NCI-H226 (cell line): Measurements from ENCODE around the gene MEX3D.
"Not testable (repeated sequence)": the region's sequence is repeated elsewhere in the genome, so short reads cannot be mapped to it uniquely, and the experiment has no call there.

Experiments used
- DNase-seq: peaks from one replicate; pipeline ENCODE4 v3.0.0-alpha.2; 2015

MEX3D gene

DNA sequence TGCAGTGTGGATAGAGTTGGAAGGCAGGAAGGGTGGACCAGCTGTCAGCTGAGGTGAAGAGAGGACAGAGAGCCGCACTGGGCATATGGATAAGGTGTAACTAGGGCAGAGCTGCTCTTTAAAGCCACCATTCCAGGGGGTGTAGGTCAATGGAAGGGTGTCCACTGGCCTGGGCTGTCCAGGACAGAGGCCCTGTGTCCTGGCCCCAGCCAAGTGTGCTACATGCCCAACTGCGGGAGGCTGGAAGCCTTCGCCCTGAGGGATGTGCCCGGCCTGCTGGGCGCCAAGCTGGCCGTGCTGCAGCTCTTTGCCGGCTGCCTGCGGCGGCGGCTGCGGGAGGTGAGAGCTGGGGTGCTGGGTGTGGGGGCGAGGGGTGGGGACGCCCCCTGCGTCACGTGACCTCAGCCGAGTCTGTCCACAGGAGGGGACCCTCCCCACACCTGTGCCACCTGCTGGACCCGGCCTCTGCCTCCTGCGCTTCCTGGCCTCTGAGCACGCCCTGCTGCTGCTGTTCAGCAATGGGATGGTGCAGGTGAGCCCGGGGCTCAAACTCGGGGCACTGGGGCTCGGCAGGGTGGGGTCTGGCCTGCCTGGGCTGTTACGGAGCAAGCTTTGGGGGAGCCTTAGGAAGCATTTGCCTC is 34.5 kb downstream of the MEX3D start:
- DNase-seq = no peak

DNA sequence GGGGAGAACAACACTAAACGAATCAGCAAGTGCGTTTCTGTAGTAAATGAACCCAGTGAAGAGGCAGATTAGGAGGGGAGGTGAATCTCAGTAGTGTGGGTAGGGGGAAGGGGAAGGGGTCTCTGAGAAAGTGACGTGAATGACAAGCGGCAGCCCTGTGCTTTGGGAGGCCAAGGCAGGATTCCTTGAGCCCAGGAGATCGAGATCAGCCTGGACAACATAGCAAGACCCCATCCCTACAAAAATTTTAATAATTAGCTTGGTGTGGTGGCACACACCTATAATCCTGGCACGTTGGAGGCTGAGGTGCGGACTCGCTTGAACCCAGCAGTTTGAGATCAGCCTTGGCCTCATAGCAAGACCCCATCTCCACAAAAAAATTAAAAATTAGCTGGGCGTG is 36.1 kb downstream of the MEX3D start:
- no peak for DNase-seq

DNA sequence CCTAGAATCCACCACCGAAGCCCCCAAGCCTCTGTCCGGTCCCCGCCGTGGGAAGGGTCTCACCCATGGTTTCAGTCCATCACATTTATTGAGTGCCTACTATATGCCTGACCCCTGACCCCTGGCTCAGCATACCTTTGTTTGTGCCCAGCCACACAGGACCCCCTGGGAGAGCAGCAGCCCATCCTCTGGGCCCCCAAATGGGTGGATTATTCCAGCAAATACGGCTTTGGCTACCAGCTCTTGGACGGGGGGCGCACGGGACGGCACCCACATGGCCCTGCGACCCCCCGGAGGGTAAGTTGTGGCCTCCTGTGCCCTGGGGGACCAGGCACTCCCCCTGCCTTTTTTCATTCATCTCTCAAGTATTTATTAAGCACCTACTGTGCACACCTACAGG is 36.5 kb downstream of the MEX3D start:
- no peak for DNase-seq

DNA sequence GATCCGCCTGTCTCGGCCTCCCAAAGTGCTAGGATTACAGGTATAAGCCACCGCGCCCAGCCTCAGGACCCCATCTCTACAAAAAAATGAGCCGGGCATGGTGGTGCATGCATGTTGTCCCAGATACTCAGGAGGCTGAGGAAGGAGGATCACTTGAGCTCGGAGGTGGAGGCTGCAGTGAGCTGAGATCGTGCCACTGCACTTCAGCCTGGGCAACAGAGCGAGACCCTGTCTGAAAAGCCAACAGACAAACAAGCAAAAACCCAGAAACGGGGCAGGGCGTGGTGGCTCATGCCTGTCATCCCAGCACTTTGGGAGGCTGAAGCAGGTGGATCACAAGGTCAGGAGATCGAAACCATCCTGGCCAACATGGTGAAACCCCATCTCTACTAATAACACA is 37.3 kb downstream of the MEX3D start:
- not testable (repeated sequence) for DNase-seq

DNA sequence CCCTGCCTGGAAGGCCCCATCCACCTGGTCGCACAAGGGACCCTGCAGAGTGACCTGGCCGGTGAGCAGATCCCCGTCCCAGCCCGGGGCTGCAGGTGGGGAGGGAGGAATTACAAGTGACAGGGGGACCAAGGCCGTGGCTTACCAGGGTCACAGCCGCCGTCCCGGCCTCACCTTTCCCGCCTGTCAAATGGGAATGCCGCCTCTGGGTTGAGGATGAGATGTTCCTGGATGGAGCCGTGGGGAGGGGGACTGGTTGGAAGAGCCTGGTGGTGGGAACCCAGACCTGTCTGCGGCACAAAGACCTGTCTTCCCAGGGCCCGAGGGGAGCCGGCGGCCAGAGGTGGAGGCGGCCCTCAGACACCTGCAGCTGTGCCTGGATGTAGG is 38.7 kb downstream of the MEX3D start:
- no peak for DNase-seq

DNA sequence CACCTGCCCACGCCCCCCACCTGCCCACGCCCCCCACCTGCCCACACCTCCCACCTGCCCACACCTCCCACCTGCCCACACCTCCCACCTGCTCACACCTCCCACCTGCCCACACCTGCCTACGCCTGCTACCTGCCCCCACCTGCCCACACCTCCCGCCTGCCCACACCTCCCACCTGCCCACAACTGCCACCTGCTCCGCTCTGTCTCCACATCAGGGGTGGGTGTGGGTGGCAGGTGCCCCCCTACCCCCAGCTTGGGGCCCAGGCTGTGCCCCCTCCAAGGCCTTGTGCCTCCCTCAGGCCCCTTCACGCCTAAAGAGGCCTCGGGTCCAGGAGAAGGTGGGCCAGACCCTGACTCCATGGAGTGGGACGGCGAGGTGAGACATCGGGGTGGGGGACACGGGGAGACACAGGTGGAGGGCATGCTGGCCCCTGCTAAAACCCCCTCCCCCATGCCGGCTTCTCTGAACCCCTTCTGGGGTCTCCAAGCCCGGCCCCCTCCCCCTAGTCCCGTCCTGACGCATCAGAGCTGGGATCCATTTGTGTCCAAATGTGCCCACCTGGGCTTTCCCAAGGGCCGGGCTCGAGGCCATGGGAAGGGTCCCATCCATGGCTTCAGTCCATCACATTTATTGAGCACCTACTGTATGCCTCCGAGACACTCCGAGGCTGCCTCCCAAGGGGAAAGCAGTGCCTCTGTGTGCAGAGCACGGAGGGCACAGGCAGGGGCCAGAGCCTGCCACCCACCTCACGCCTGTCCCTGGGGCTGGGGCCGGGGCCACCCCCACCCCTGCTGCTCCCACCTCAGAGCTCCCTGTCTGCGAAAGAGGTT is 39.3 kb downstream of the MEX3D start:
- no peak for DNase-seq

DNA sequence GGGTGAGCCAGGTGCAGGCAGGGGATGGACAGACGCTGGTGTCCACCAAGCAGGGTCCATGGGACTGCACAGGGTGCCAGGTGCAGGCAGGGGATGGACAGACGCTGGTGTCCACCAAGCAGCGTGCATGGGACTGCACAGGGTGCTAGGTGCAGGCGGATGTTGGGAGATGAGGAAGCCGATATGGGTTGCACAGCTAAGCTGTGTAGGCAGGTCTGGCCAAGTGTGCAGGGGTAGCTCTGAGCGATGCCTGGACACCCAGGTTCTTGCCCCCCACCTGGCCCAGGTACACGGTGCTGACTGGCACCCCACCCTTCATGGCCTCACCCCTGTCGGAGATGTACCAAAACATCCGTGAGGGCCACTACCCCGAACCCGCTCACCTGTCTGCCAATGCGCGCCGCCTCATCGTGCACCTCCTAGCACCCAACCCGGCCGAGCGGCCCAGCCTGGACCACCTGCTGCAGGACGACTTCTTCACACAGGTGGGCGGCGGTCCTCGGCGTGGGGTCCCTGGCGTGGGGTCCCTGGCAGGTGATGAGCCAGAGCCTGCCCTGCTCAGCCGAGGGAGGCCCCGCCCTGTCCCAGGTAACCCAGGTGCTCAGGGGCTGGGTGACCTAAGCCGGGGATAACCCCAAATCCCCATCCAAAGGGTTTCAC is 40.3 kb downstream of the MEX3D start:
- no peak for DNase-seq

DNA sequence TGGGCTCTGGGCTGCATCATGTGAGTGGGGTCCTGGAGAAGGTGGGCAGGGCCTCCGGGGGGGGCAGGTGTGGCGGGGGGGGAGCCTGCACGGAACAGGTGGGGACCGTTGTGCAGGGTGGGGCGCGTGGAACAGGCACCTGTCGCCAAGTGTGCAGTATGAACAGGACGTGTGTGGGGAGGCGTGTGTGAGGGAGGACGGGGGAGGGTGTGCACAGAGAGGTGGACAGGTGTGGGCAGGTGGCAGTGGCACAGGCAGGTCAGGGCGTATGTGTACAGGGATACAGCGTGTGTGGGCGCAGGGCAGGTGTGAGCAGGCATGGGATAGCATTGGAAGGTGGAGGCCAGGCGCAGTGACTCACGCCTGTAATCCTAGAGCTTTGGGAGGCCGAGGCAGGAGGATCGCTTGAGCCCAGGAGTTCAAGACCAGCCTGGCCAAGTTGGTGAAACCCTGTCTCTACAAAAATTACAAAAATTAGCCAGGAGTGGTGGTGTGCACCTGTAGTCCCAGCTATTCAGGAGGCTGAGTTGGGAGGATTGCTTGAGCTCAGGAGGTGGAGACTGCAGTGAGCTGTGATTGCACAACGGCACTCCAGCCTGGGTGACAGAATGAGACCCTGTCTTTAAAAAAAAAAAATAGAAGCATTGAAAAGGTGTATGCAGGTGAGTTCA is 41.0 kb downstream of the MEX3D start:
- DNase-seq = no peak

DNA sequence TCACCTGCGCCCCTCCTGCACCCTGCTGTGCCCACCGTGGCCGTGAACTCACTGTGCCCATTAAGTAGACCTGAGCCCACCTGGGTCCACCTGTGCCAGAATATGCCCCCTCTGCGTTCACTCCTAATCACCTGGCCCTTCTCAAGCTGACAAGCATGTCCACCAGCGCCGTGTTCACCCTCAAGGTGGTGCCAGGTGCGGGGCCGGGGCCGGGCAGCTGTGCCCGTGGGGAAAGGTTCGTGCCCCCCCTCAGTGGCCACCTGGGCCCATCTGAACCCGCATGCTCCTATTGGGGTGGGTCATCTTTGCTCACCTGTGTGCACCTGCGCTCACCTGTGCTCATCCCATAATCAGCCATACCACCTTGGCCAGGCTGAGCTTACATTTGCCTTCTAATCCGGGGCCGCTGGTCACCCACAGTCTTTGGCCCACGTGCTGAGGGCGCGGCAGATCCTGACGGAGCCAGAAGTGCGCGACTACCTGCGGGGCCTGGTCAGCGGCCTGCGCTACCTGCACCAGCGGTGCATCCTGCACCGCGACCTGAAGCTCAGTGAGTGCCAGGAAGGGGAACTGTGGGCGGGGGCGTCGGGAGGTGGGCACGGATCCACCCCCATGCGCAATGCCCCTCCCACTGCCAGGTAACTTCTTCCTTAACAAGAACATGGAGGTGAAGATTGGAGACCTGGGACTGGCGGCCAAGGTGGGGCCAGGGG is 41.9 kb downstream of the MEX3D start:
- no peak for DNase-seq

DNA sequence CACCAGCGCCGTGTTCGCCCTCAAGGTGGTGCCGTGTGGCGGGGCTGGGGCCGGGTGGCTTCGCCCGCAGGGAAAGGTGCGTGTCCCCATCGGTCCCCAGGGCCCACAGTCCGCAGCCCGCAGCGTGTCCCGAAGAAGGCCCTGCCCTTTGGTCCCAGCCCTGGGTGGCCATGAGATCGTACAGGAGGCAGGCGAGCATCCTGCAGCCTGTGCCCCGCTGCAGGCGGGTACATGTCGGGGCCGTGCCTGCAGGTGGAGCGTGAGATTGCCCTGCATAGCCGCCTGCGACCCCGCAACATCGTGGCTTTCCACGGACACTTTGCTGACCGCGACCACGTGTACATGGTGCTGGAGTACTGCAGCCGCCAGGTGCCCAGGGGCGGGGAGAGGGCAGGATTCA is 42.8 kb downstream of the MEX3D start:
- DNase-seq = no peak

DNA sequence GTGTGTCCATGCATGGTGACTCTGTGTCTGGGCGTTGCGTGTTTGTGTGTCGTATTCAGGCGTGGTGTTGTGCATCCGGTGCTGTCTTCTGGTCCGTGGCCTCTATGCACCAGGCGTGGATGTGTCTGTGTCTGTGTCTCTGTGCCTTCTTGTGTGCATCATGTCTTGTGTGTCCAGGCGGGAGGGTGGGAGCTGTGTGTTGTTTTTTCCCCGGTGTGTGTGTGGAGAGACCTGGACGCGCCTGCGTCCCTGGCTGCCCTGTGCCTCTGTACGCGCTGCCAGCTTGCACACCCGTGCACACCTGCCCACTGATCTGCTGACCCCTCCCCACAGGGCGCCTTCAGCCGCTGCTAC is 43.2 kb downstream of the MEX3D start:
- no peak for DNase-seq

DNA sequence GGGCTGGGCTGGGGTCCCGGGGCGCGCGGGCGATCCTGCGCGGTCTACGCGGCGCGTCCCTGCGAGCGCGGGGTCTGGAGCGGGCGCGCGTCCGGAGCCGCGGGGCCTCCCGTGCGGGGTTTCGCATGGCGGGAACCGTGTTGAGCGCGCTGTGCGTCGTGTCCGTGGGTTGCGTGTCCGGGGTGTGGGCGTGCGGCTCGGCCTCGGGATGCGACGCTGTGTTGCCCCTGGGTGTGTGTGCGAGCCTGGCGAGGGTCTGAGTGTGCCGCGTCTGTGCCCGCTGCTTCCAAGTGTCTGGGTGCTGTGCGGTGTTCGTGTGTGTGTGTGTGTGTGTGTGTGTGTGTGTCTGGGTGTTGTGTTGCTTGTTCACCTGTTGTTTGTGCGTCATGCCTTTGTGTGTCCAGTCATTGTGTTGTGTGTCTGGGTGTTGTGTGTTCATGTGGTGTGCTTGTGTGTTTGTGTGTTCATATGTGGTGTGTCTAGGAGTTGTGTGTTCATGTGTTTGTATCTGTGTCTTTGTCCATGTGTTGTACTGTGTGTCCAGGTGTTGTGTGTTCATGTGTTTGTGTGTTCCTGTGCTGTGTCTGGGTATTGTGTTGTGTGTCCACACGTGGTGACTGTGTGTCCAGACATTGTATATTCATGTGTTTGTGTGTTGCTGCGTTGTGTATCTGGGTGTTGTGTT is 43.7 kb downstream of the MEX3D start:
- DNase-seq = no peak

DNA sequence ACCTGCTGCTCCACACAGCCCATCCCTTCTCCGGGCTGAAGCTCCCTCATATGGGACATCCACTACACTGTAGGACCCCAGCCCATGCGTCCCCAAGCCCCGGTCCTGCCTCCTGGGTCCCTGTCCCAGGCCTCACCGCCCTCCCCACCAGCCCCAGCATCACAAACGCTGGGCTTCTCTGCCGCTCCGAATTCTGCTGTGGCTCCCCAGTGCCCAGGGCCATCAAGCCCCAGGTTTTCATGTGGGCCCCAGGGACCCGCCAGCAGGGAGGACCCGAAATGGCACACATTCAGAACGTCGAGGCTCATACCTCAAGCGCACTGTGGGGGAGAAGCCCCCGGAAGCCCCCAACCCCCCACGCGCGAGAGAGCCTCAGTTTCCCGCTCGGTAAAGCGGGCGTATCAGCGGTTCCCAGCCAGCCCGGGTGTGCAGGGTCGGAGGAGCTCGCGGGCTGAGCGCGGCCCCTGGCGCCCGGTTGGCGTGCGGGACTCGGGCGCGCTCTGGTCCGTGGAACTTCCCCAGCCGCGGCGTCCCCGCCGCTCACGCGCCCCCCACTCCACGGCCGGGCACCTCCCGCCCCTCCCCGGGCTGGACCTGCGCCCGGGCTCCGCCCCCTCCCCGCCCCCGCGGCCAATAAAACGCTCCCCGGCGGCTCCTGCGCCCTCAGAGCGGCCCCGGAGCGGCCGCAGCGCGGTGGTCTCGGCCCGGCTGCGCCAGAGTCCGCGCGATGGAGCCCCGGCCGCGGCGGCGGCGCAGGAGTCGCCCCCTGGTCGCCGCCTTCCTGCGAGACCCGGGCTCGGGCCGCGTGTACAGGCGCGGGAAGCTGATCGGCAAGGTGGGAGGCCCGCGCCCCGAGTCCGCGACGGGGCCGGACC is 44.5 kb downstream of the MEX3D start, which contains the start of gene PLK5:
PLK5 (plus strand) TSS at position 666 of the 875 bp plus-strand sequence. CDS start 2,920 bp downstream, outside the sequence.
- DNase-seq = no peak

DNA sequence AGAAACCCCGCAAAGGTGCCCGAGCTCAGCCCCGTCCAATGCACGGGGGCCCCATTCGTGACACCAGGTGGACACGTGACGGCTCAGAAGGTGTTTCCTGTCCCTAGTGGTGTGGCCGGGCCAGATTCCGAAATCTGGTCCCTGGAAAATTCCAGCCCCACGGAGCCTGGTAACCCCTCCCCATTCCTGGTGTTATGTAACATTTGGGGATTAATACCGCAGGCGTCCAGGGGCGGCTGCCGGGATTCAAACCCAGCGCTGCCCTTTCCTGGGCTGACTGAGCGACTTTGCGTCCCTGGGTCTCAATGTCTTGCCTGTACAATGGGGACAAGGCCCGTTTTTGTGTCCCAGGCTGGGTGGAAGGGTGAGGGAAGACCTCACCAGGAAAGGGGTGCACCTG is 45.3 kb downstream of the MEX3D start:
- DNase-seq = no peak

DNA sequence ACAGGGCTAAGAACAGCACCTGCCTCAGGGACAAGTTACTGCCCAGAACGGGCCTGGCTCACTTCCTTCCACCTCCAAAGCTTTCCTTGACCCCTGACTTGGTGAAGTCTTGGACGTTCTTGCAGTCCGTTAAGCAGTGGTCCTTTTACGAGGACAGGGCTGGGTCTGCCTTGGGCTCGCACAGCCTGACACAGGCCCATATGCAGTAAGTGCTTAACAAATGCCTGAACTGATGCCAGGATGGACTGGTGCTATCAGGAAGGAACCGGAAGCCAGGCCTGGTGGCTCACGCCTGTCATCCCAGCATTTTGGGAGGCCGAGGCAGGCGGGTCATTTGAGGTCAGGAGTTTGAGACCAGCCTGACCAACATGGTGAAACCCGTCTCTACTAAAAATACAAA is 46.1 kb downstream of the MEX3D start:
- no peak for DNase-seq

DNA sequence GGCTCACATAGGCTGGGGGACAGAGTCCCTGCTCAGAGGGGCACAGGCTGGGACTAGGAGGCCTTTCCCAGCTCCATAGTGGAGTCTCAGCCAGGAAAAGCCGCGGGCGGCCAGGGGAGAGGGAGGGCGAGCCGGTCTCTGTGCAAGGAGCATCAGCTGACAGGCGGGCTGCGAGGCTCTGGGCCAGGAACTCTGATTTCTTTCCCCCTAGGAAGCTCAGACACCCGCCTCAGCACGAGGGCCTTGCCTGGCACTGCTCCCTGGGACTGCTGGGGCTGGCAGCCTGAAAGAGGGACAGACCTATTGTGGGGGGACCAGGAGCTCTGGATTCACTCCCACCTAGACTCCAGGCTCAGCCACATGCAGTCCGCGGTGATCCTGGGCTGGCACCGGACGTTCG is 46.5 kb downstream of the MEX3D start:
- DNase-seq = no peak

DNA sequence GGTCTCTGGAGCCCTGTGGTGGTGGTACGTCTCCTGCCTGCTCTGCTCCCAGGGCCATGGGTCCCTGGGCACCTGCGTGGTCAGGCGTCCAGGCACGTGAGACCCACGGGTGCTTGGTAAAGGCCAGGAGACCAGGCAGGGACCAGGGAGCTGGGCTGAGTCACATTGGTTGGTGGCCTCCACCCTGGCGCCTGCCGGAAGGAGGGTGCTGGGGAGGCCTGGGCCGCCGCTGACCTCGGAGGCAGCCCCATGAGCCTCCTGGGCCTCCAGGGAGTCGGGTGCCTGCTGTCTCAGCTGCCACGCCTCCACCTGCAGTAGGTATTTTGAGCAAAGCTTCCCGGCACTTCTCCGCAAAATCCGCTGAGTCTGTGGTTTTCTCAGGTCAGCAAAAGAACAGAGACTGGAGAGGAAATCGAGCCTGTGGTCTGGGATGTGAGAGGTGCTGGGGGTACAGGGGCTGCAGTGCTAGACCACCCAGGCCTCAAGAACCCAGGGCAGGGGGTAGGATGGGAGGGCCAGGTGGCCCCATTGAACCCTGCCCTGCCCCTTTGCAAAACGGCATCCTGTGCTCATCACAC is 47.8 kb downstream of the MEX3D start:
- DNase-seq = no peak

DNA sequence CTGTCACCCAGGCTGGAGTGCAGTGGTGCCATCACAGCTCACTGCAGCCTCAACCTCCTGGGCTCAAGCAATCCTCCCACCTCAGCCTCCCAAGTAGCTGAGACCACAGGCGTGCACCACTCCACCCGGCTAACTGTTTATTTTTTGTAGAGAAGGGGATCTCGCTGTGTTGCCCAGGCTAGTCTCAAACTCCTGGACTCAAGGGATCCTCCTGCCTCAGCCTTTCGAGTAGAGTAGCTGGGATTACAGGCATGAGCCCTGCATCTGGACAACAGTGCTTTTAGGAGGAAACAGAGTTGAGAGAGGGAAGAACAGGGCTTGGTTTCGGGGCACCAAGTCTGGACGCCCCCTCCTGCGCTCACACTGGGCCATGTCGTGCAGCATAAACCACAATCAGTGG is 48.3 kb downstream of the MEX3D start:
- DNase-seq = not testable (repeated sequence)

DNA sequence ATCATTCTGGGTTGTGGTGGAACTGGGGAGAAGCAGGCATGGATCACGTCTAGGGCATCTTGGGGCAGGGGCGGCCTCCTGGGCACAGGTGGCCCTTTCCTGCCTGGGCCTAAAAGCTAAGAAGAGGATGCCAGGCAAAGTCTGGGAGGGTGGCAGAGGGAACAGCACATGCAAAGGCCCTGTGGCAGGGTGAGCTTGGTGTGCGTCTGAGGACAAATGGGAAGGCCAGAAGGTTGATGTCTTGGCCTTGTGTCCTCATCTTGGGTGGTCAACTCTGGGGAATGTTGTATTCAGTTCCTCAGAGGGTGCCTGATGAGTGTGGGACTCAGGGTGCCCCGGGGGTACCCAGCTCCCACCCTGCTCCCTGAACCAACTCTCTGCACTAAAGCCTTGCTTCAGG is 49.7 kb downstream of the MEX3D start:
- no peak for DNase-seq

DNA sequence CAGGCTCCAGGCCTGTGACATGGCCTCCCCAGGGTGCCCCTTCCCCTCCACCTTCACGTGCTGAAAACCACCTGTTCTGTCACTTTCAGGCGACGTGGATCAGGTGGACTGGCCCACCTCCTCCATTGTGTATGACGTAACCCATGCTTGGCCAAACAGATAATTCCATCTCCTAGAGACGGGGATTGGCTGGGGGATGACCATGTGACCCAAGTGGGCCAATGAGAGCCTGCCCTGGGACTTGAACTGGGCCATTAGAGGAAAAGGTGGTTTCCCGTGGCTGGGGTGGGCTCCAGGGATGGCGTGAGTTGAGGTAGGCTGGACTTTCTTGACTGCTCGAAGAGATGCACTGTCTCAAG is 51.8 kb downstream of the MEX3D start:
- DNase-seq = no peak
